Activated T-helper 1 cell treated with anti-CD3 and anti-CD28 coated beads, Interleukin-2, amount 50 U/mL, for 16 hours (primary cell): ENCODE data around the gene TSPAN14.

Experiments used
- DNase-seq, 2 donors: peaks; one replicate each; pipeline ENCODE4 v3.0.0-alpha.2; 2020; ENCODE audit warnings: low read depth in 1 of 2, low spot score in 1 of 2

The TSPAN14 gene

GRCh38 chr10:80580638-80581468, 126.7 kb downstream of the TSPAN14 start:
- DNase-seq, result no peak

GRCh38 chr10:80581469-80581835, 127.3 kb downstream of the TSPAN14 start:
- no peak for DNase-seq

- no peak for DNase-seq
Observed at GRCh38 chr10:80582286-80582960, 128.3 kb downstream of the TSPAN14 start.
